ENCODE results near the gene NFYC.

NFYC gene

GRCh38 chr1:40774266-40774998 is 82.9 kb downstream of the NFYC start:
- 89% methylated on average over 1 of the region's 3 CpGs for WGBS

GRCh38 chr1:40776236-40777072 is 85.0 kb downstream of the NFYC start:
- H4K8ac ChIP-seq (ENCODE audit: low read length): no peak overlapping the region
- no peak overlapping the region for H2AK5ac ChIP-seq (ENCODE audit: low read length, severe bottlenecking)
- H3K18ac ChIP-seq (ENCODE audit: low read depth in 1 of 2, low read length in 2 of 2): no peak overlapping the region
- no peak overlapping the region for H3K4me2 ChIP-seq (ENCODE audit: low read length, poor library complexity, severe bottlenecking)
- 100% methylated on average over 2 of the region's 4 CpGs for WGBS
- H2BK15ac ChIP-seq (ENCODE audit: low read depth, poor library complexity, severe bottlenecking): no peak overlapping the region
- DNase-seq: no peak
- H3K23ac ChIP-seq (ENCODE audit: low read length in 2 of 2): no peak overlapping the region
- H2AFZ ChIP-seq (ENCODE audit: low read depth, low read length): no peak overlapping the region
- no peak overlapping the region for H2BK12ac ChIP-seq (ENCODE audit: low read length in 2 of 2)
- H3K4me1 ChIP-seq (ENCODE audit: control insufficient read depth, insufficient read depth, low read depth, low read length): peaks cover 8% of the 10 kb centered on the region
- no peak overlapping the region for H4K91ac ChIP-seq (ENCODE audit: low read length)
- no peak overlapping the region for H3K9ac ChIP-seq (ENCODE audit: low read length)
- no peak overlapping the region for H3K4ac ChIP-seq (ENCODE audit: low read depth in 1 of 2, low read length in 2 of 2)
- peaks cover 13% of the 10 kb centered on the region for H3K9me3 ChIP-seq (ENCODE audit: control insufficient read depth, low read length)
- no peak overlapping the region for H3K14ac ChIP-seq (ENCODE audit: low read length in 2 of 2)
- H3K79me1 ChIP-seq (replicated peaks; ENCODE audit: low read length, poor library complexity, severe bottlenecking): no peaks in the 10 kb centered on the region
- H3K4me3 ChIP-seq (ENCODE audit: insufficient read depth in 1 of 2, low read depth in 1 of 2, low read length in 2 of 2): no peak overlapping the region
- H3K27me3 ChIP-seq (ENCODE audit: control insufficient read depth in 1 of 2, insufficient read depth in 1 of 2, low read length in 2 of 2): peaks cover 0 to 14% of the 10 kb centered on the region in 2 experiments
- H2BK5ac ChIP-seq (ENCODE audit: low read depth, low read length, poor library complexity, severe bottlenecking): no peak overlapping the region
- no peak overlapping the region for H2BK120ac ChIP-seq (ENCODE audit: low read depth, low read length)
- H3K36me3 ChIP-seq (ENCODE audit: control insufficient read depth in 1 of 2, insufficient read depth in 2 of 2, low read depth in 1 of 2, low read length in 2 of 2): peaks cover 14 to 29% of the 10 kb centered on the region in 2 experiments
- H3K27ac ChIP-seq (ENCODE audit: low read length, poor library complexity, severe bottlenecking): no peak overlapping the region

More at GRCh38 chr1:40774266-40774998, 82.9 kb downstream of the NFYC start:
- Histone ChIP-seq H3K23ac (ENCODE audit: low read length in 2 of 2) (no peak overlapping the region), H2BK120ac (ENCODE audit: low read depth, low read length) (no peak overlapping the region), H3K18ac (ENCODE audit: low read depth in 1 of 2, low read length in 2 of 2) (no peak overlapping the region), H3K14ac (ENCODE audit: low read length in 2 of 2) (no peak overlapping the region), H2AFZ (ENCODE audit: low read depth, low read length) (no peak overlapping the region), H3K4ac (ENCODE audit: low read depth in 1 of 2, low read length in 2 of 2) (no peak overlapping the region), H3K4me3 (ENCODE audit: insufficient read depth in 1 of 2, low read depth in 1 of 2, low read length in 2 of 2) (no peak overlapping the region), H3K9me3 (ENCODE audit: control insufficient read depth, low read length) (peaks cover 13% of the 10 kb centered on the region), H2BK15ac (ENCODE audit: low read depth, poor library complexity, severe bottlenecking) (no peak overlapping the region), H3K36me3 (ENCODE audit: control insufficient read depth in 1 of 2, insufficient read depth in 2 of 2, low read depth in 1 of 2, low read length in 2 of 2) (peaks cover 34 to 39% of the 10 kb centered on the region in 2 experiments), H3K79me1 (replicated peaks; ENCODE audit: low read length, poor library complexity, severe bottlenecking) (peaks cover 4% of the 10 kb centered on the region), H2AK5ac (ENCODE audit: low read length, severe bottlenecking) (no peak overlapping the region), H2BK5ac (ENCODE audit: low read depth, low read length, poor library complexity, severe bottlenecking) (no peak overlapping the region), H4K8ac (ENCODE audit: low read length) (no peak overlapping the region), H2BK12ac (ENCODE audit: low read length in 2 of 2) (no peak overlapping the region), H3K4me1 (ENCODE audit: control insufficient read depth, insufficient read depth, low read depth, low read length) (peaks cover 7% of the 10 kb centered on the region), H3K9ac (ENCODE audit: low read length) (no peak overlapping the region), H3K27me3 (ENCODE audit: control insufficient read depth in 1 of 2, insufficient read depth in 1 of 2, low read length in 2 of 2) (no peaks in the 10 kb centered on the region), H3K27ac (ENCODE audit: low read length, poor library complexity, severe bottlenecking) (no peak overlapping the region), H4K91ac (ENCODE audit: low read length) (no peak overlapping the region), H3K4me2 (ENCODE audit: low read length, poor library complexity, severe bottlenecking) (no peak overlapping the region)
- peak; percentile 33 for DNase-seq

DNA sequence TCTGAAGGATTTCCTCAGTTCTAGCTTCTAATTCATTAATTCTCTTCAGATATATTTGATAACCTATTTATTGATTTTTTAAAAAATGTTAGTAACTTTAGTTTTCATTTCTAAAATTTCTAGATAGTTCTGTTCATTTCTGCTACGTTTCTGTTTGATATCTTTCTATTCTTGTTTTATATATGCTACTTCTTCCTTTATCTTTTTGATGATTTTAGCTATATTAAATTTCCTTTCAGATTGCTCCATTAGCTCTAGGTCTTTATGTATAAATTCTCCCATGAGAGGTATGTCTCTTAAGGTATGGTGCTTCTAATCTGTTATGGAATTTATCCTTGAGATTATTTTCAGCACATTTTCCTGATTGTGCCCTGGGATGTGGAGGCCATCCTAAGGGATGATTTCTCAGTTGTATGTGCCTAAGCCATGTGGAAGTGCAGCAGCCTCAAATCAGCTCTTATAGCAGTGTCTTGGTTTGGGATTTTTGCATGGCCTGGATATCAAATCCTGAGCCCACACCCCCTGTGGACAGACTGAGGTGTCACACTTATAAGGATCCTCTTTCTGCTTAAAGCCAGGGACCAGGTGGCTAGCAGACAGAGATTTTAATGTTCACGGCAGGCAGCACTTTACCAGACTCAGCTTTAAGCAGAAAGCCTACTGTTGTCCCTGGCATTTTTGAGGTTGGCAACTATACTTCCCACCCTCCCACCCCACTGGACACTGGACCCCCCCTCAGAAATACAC is 85.9 kb downstream of the NFYC start:
- no peak overlapping the region for H3K23ac ChIP-seq (ENCODE audit: low read length in 2 of 2)
- no peak overlapping the region for H3K18ac ChIP-seq (ENCODE audit: low read depth in 1 of 2, low read length in 2 of 2)
- H3K27ac ChIP-seq (ENCODE audit: low read length, poor library complexity, severe bottlenecking): no peak overlapping the region
- no peak overlapping the region for H3K4me2 ChIP-seq (ENCODE audit: low read length, poor library complexity, severe bottlenecking)
- no peak overlapping the region for H2BK120ac ChIP-seq (ENCODE audit: low read depth, low read length)
- WGBS: 100% methylated on average over 1 of the region's 2 CpGs
- no peak overlapping the region for H2AK5ac ChIP-seq (ENCODE audit: low read length, severe bottlenecking)
- H4K8ac ChIP-seq (ENCODE audit: low read length): no peak overlapping the region
- H3K14ac ChIP-seq (ENCODE audit: low read length in 2 of 2): no peak overlapping the region
- H3K4me3 ChIP-seq (ENCODE audit: insufficient read depth in 1 of 2, low read depth in 1 of 2, low read length in 2 of 2): no peak overlapping the region
- H2BK12ac ChIP-seq (ENCODE audit: low read length in 2 of 2): no peak overlapping the region
- H3K79me1 ChIP-seq (replicated peaks; ENCODE audit: low read length, poor library complexity, severe bottlenecking): no peaks in the 10 kb centered on the region
- no peak overlapping the region for H2BK15ac ChIP-seq (ENCODE audit: low read depth, poor library complexity, severe bottlenecking)
- no peak overlapping the region for H3K9ac ChIP-seq (ENCODE audit: low read length)
- H2AFZ ChIP-seq (ENCODE audit: low read depth, low read length): no peak overlapping the region
- H3K27me3 ChIP-seq (ENCODE audit: control insufficient read depth in 1 of 2, insufficient read depth in 1 of 2, low read length in 2 of 2): peaks cover 4 to 23% of the 10 kb centered on the region in 2 experiments
- no peak overlapping the region for H3K4ac ChIP-seq (ENCODE audit: low read depth in 1 of 2, low read length in 2 of 2)
- H2BK5ac ChIP-seq (ENCODE audit: low read depth, low read length, poor library complexity, severe bottlenecking): no peak overlapping the region
- DNase-seq: no peak
- H3K9me3 ChIP-seq (ENCODE audit: control insufficient read depth, low read length): peaks cover 13% of the 10 kb centered on the region
- H4K91ac ChIP-seq (ENCODE audit: low read length): no peak overlapping the region
- peaks cover 8 to 20% of the 10 kb centered on the region in 2 experiments for H3K36me3 ChIP-seq (ENCODE audit: control insufficient read depth in 1 of 2, insufficient read depth in 2 of 2, low read depth in 1 of 2, low read length in 2 of 2)
- H3K4me1 ChIP-seq (ENCODE audit: control insufficient read depth, insufficient read depth, low read depth, low read length): peaks cover 13% of the 10 kb centered on the region

Data from mesenchymal stem cell (in vitro differentiated cells and primary cell).